Stimulated activated CD4-positive, alpha-beta T cell treated with anti-CD3 and anti-CD28 coated beads, Interleukin-2, amount 100 ng/mL, for 24 hours (primary cell): ENCODE data around the gene ARHGAP10.

ENCODE experiments used
- DNase-seq, 2 donors: peaks; one replicate each; pipeline ENCODE4 v3.0.0-alpha.2; 2020

The ARHGAP10 gene

DNA sequence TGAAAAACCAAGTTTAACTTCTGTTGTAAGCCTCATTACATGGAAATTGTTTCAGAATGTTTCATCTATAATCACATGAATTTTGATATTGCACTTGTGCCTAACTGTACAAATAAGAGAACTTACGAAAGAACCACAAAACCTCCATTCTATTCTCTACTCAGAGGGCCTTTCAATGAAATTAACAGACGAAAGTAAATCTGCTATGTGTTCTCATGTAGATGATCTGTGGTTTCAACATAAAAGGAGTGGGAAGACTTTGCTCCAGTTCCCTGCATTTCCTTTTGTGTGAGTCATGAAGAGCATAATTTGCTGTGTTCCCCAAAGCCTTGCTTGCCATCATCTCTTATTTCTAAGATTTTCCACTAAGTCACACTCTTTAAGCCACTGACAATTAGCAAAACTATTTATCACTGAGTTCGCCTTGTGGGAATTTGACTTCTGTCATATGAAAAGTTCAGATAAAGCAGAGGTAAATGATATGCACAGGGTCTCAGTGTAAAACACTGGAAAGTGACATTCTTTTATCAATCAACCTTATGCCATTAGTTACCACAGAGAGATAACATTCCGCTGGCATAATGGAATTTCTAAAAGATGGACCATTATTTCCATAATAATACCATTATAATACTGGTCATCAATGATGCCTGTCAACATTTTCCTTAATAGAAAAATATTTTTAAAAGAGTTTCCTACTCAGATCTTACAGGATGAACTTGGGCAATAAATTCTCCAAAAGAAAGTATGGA lies 380.5 kb downstream of the ARHGAP10 start:
- no peak for DNase-seq

DNA sequence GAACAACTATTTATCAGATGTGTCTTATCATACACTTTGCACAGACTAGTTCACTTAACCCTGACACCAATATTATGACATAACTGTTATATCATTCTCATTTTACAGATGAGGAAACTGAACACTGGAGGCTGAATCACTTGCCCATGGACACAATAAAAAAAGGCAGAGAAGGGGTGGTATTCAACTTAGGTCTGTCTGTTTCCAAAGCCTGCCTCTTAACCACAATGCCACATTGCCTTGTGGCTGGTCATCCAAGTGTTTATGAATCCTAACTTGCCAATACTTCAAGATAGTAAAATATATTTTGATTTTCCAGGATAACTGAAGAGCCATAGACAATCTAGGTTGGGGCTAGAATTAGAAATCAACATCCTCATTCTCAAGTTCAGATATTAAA lies 382.5 kb downstream of the ARHGAP10 start:
- DNase-seq, result no peak

GRCh38 chr4:148116264-148116663 lies 384.4 kb downstream of the ARHGAP10 start:
- DNase-seq, result no peak

DNA sequence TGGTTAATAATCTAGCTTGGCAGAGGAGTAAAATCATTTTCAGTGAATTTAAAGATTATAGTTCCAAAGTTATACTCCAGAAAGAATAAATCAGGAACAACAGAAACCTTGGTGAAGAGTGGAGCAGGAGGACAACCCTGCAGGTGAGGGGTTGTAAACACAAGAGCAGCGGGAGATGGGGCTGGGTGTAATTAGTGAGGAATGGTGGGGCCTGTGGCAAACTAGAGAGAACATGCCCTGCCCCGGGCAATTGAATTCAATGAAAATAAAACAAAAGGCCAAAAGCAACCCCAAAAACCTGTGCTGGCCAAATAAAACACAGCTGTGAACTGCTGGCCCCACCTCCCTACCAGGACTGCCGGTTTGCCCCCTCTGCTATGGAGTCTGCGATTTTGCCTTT lies 385.1 kb downstream of the ARHGAP10 start:
- no peak for DNase-seq

DNA sequence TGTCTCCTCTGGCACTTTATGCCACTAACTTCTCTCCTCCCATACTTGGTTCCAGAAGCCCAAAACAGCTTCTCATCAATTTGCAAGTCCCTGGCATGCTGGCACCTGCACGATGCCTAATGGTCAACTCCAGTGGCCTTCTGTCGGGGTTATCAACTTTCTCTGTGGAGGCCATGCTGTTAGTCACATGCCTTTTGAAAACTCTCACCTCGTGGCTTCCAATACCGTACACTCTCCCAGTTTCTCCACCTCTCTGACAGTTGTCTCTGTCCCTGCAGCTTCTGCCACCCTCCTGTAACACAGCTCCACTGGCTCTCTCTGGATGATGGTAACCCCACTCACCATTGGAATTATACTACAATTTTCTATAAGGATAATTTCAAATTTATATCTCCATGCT lies 386.3 kb downstream of the ARHGAP10 start:
- no peak for DNase-seq

DNA sequence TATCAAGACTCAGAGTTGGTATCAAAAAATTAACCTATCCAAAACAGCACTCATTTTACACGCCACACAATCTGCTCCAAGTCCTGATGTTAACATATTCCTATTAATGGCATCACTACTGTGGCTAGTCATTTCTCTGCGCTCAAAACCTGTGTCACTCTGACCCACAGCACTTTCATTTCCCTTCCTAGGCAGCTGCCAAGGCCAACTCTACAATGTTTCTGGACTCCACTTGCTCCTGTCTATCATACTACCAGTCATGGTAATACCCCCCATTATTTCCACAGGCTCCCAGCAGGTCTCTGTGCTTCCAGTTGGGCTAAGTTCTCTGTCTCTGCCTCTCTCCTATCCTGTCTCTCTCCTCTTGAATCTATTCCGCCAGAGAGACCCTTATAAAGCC lies 386.7 kb downstream of the ARHGAP10 start:
- no peak for DNase-seq

DNA sequence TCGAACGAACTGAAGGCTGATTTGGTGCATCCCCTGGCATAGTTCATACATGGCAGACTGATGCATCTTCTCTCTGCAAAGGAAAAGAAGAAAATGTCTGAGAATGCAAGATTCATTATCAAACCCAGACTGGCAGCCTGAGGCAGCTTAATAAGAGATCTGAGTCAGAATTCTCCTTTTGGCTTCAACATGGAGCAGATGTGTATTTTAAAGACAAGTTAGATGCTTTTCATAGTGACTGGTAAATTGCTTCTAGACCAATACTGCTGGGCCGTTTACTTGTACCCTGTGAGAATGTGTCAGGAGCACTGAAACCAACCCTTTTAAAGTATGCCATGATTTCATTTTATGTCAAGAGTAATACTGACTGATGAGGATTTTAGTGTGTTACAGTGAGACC lies 388.3 kb downstream of the ARHGAP10 start:
- DNase-seq, result no peak
